Activated gamma-delta T cell treated with anti-CD3 and anti-CD28 coated beads, Interleukin-2, amount 50 U/mL, for 16 hours (primary cell): ENCODE measurements around the gene NOXO1.

Source experiments
- DNase-seq: peaks from one replicate; pipeline ENCODE4 v3.0.0-alpha.2; 2020; ENCODE audit warnings: low read depth

The NOXO1 gene

GRCh38 chr16:1997494-1998359 lies 16.5 kb upstream of the NOXO1 start:
- no peak for DNase-seq

- no peak for DNase-seq
Observed at GRCh38 chr16:1993731-1994131, 12.5 kb upstream of the NOXO1 start.

GRCh38 chr16:1992704-1993317 lies 11.5 kb upstream of the NOXO1 start:
- DNase-seq, result no peak

- DNase-seq, result peak; percentile 97
Observed at GRCh38 chr16:1991948-1992703, 10.9 kb upstream of the NOXO1 start.

- DNase-seq, result no peak
Observed at GRCh38 chr16:1991588-1991947, 10.3 kb upstream of the NOXO1 start.

GRCh38 chr16:1991135-1991551 lies 9.9 kb upstream of the NOXO1 start:
- DNase-seq, result no peak

GRCh38 chr16:1990351-1991134 lies 9.3 kb upstream of the NOXO1 start:
- no peak for DNase-seq

- DNase-seq, result no peak
Observed at GRCh38 chr16:1990101-1990350, 8.8 kb upstream of the NOXO1 start.

- DNase-seq, result no peak
Observed at GRCh38 chr16:1989209-1990100, 8.2 kb upstream of the NOXO1 start, which contains the start of gene SYNGR3. Gene SYNGR3, plus strand, starts transcription at chr16:1989970. Its CDS starts 133 bp downstream, at chr16:1990103.

- DNase-seq, result no peak
Observed at GRCh38 chr16:1987198-1987597, 5.9 kb upstream of the NOXO1 start.

GRCh38 chr16:1985466-1986150 lies 4.3 kb upstream of the NOXO1 start:
- DNase-seq, result no peak

GRCh38 chr16:1984347-1985225 lies 3.3 kb upstream of the NOXO1 start:
- DNase-seq, result no peak

- no peak for DNase-seq
Observed at GRCh38 chr16:1983544-1984346, 2.5 kb upstream of the NOXO1 start, which contains the start of gene GFER. Gene GFER, plus strand, starts transcription at chr16:1984193. Its CDS starts 26 bp downstream, at chr16:1984219.

- no peak for DNase-seq
Observed at GRCh38 chr16:1982991-1983543, 1.8 kb upstream of the NOXO1 start.

- DNase-seq, result no peak
Observed at GRCh38 chr16:1982013-1982433, 754 bp upstream of the NOXO1 start.

GRCh38 chr16:1980770-1981087 lies 540 bp downstream of the NOXO1 start:
- no peak for DNase-seq

GRCh38 chr16:1980030-1980769 lies 1.1 kb downstream of the NOXO1 start:
- DNase-seq, result no peak
